HEK293 (cell line): ENCODE measurements around the gene PFAS.
A peak's percentile ranks its signal among the peaks of the same experiment; 100 is the strongest.

Experiments
- ELK4 ChIP-seq: IDR thresholded peaks from 2 replicates; pipeline ENCODE4 v1.6.1; 2011; ENCODE audit warnings: mild to moderate bottlenecking, low read depth, low read length, borderline replicate concordance
- GLIS2 ChIP-seq: fragments of 450-650 bp; formaldehyde crosslinking; IDR thresholded peaks from 2 replicates; pipeline ENCODE4 v1.5.1; 2016; ENCODE audit warnings: missing biosample characterization, missing genetic modification characterization
- HOXD13 ChIP-seq: sonication (generic); formaldehyde crosslinking; IDR thresholded peaks from 2 replicates; pipeline ENCODE4 v1.8.0; 2022; ENCODE audit warnings: missing genetic modification reagents, borderline replicate concordance
- MEIS1 ChIP-seq: sonication (generic); formaldehyde crosslinking; IDR thresholded peaks from 2 replicates; pipeline ENCODE4 v1.8.1; 2022; ENCODE audit warnings: missing genetic modification reagents, mild to moderate bottlenecking, borderline replicate concordance
- MZF1 ChIP-seq: fragments of 450-650 bp; formaldehyde crosslinking; IDR thresholded peaks from 2 replicates; pipeline ENCODE4 v1.5.1; 2017; ENCODE audit warnings: missing biosample characterization, missing genetic modification characterization, borderline replicate concordance
- PBX3 ChIP-seq: sonication (generic); formaldehyde crosslinking; IDR thresholded peaks from 2 replicates; pipeline ENCODE4 v1.8.1; 2022; ENCODE audit warnings: mild to moderate bottlenecking, moderate library complexity, missing genetic modification reagents
- PRDM1 ChIP-seq: fragments of 450-650 bp; formaldehyde crosslinking; IDR thresholded peaks from 2 replicates; pipeline ENCODE4; 2016; ENCODE audit warnings: missing biosample characterization, missing genetic modification characterization
- PRDM10 ChIP-seq: fragments of 450-650 bp; formaldehyde crosslinking; IDR thresholded peaks from 2 replicates; pipeline ENCODE4 v1.5.1; 2016; ENCODE audit warnings: missing biosample characterization, missing genetic modification characterization
- SCRT2 ChIP-seq: fragments of 450-650 bp; formaldehyde crosslinking; IDR thresholded peaks from 2 replicates; pipeline ENCODE4 v1.5.1; 2016; ENCODE audit warnings: missing biosample characterization, missing genetic modification characterization
- SP7 ChIP-seq: fragments of 450-650 bp; formaldehyde crosslinking; IDR thresholded peaks from 2 replicates; pipeline ENCODE4 v1.5.1; 2016; ENCODE audit warnings: missing biosample characterization, missing genetic modification characterization
- YY2 ChIP-seq: fragments of 450-650 bp; formaldehyde crosslinking; IDR thresholded peaks from 2 replicates; pipeline ENCODE4 v1.5.1; 2016; ENCODE audit warnings: missing biosample characterization, missing genetic modification characterization
- ZBTB17 ChIP-seq: fragments of 450-650 bp; formaldehyde crosslinking; IDR thresholded peaks from 2 replicates; pipeline ENCODE4 v1.5.1; 2016; ENCODE audit warnings: missing biosample characterization, missing genetic modification characterization
- ZBTB20 ChIP-seq: fragments of 450-650 bp; formaldehyde crosslinking; IDR thresholded peaks from 2 replicates; pipeline ENCODE4 v1.5.1; 2016; ENCODE audit warnings: missing biosample characterization, missing genetic modification characterization
- ZFHX2 ChIP-seq: fragments of 450-650 bp; formaldehyde crosslinking; conservative IDR thresholded peaks from 2 replicates; pipeline ENCODE4 v1.5.1; 2016; ENCODE audit warnings: missing biosample characterization, missing genetic modification characterization
- ZNF10 ChIP-seq: fragments of 450-650 bp; formaldehyde crosslinking; IDR thresholded peaks from 2 replicates; pipeline ENCODE4 v1.5.1; 2017; ENCODE audit warnings: missing biosample characterization, missing genetic modification characterization
- ZNF121 ChIP-seq: fragments of 450-650 bp; formaldehyde crosslinking; IDR thresholded peaks from 2 replicates; pipeline ENCODE4 v1.5.1; 2016; ENCODE audit warnings: missing biosample characterization, missing genetic modification characterization
- ZNF157 ChIP-seq: fragments of 450-650 bp; formaldehyde crosslinking; IDR thresholded peaks from 2 replicates; pipeline ENCODE4 v1.5.1; 2016; ENCODE audit warnings: missing biosample characterization, missing genetic modification characterization
- ZNF174 ChIP-seq: fragments of 450-650 bp; formaldehyde crosslinking; IDR thresholded peaks from 2 replicates; pipeline ENCODE4 v1.5.0; 2017; ENCODE audit warnings: missing biosample characterization, mild to moderate bottlenecking, missing genetic modification characterization
- ZNF335 ChIP-seq: fragments of 450-650 bp; formaldehyde crosslinking; conservative IDR thresholded peaks from 2 replicates; pipeline ENCODE4 v1.5.1; 2016; ENCODE audit warnings: missing biosample characterization, missing genetic modification characterization
- ZNF341 ChIP-seq: fragments of 450-650 bp; formaldehyde crosslinking; IDR thresholded peaks from 2 replicates; pipeline ENCODE4; 2016; ENCODE audit warnings: low read depth, missing biosample characterization, missing genetic modification characterization
- ZNF362 ChIP-seq: fragments of 450-650 bp; formaldehyde crosslinking; IDR thresholded peaks from 2 replicates; pipeline ENCODE4 v1.5.1; 2016; ENCODE audit warnings: missing biosample characterization, missing genetic modification characterization
- ZNF366 ChIP-seq: fragments of 450-650 bp; formaldehyde crosslinking; conservative IDR thresholded peaks from 2 replicates; pipeline ENCODE4 v1.5.1; 2016; ENCODE audit warnings: missing biosample characterization, missing genetic modification characterization
- ZNF391 ChIP-seq: fragments of 450-650 bp; formaldehyde crosslinking; IDR thresholded peaks from 2 replicates; pipeline ENCODE4 v1.5.1; 2016; ENCODE audit warnings: low read depth, missing biosample characterization, missing genetic modification characterization, borderline replicate concordance
- ZNF433 ChIP-seq: fragments of 450-650 bp; formaldehyde crosslinking; IDR thresholded peaks from 2 replicates; pipeline ENCODE4 v1.5.1; 2016; ENCODE audit warnings: missing biosample characterization, missing genetic modification characterization, low read depth
- ZNF514 ChIP-seq: fragments of 450-650 bp; formaldehyde crosslinking; IDR thresholded peaks from 2 replicates; pipeline ENCODE4 v1.5.1; 2016; ENCODE audit warnings: missing biosample characterization, missing genetic modification characterization
- ZNF544 ChIP-seq: fragments of 450-650 bp; formaldehyde crosslinking; IDR thresholded peaks from 2 replicates; pipeline ENCODE4 v1.5.0; 2017; ENCODE audit warnings: missing biosample characterization, missing genetic modification characterization
- ZNF660 ChIP-seq: fragments of 450-650 bp; IDR thresholded peaks from 2 replicates; pipeline ENCODE4 v1.5.1; 2018; ENCODE audit warnings: missing biosample characterization, mild to moderate bottlenecking, missing genetic modification characterization
- ZNF670 ChIP-seq: fragments of 450-650 bp; formaldehyde crosslinking; IDR thresholded peaks from 2 replicates; pipeline ENCODE4 v1.5.1; 2016; ENCODE audit warnings: missing biosample characterization, missing genetic modification characterization, low read depth
- ZNF692 ChIP-seq: fragments of 450-650 bp; formaldehyde crosslinking; IDR thresholded peaks from 2 replicates; pipeline ENCODE4 v1.5.1; 2016; ENCODE audit warnings: missing biosample characterization, missing genetic modification characterization
- ZNF707 ChIP-seq: fragments of 450-650 bp; formaldehyde crosslinking; IDR thresholded peaks from 2 replicates; pipeline ENCODE4 v1.5.1; 2016; ENCODE audit warnings: missing biosample characterization, missing genetic modification characterization
- ZNF76 ChIP-seq: fragments of 450-650 bp; formaldehyde crosslinking; IDR thresholded peaks from 2 replicates; pipeline ENCODE4; 2016; ENCODE audit warnings: low read depth, missing biosample characterization, missing genetic modification characterization, borderline replicate concordance
- ZNF776 ChIP-seq: fragments of 450-650 bp; formaldehyde crosslinking; IDR thresholded peaks from 2 replicates; pipeline ENCODE4 v1.5.0; 2017; ENCODE audit warnings: missing biosample characterization, missing genetic modification characterization, borderline replicate concordance
- ZNF843 ChIP-seq: fragments of 450-650 bp; formaldehyde crosslinking; IDR thresholded peaks from 2 replicates; pipeline ENCODE4 v1.5.1; 2016; ENCODE audit warnings: missing biosample characterization, missing genetic modification characterization

Gene PFAS

GRCh38 chr17:8226536-8227237 lies 22.4 kb upstream of the PFAS start (continued):
- TF ChIP-seq ZNF514 (tag by site-specific recombination) = no peak
- no peak for TF ChIP-seq GLIS2 (tag by site-specific recombination)
- peak; percentile 11; the same call in 1 of the 2 replicates for TF ChIP-seq ZNF335 (tag by site-specific recombination)
- peak; percentile 98 for TF ChIP-seq ZNF362 (tag by site-specific recombination)
- TF ChIP-seq ELK4 = no peak
- TF ChIP-seq MZF1 (tag by site-specific recombination) = no peak; the same call in 1 of the 2 replicates
- TF ChIP-seq PRDM1 (tag by site-specific recombination) = peak; percentile 73; the same call in 1 of the 2 replicates
- no peak for TF ChIP-seq ZNF174
- TF ChIP-seq ZNF433 (tag by site-specific recombination) = no peak
- no peak for TF ChIP-seq PBX3 (CRISPR knock-in tag)
- peak; percentile 68; the same call in 1 of the 2 replicates for TF ChIP-seq ZNF76 (tag by site-specific recombination)
- no peak for TF ChIP-seq ZNF707 (tag by site-specific recombination)
- TF ChIP-seq ZNF391 = peak; percentile 56; the same call in 1 of the 2 replicates
- TF ChIP-seq ZBTB20 (tag by site-specific recombination) = peak; percentile 37; the same call in 1 of the 2 replicates
- no peak for TF ChIP-seq HOXD13 (CRISPR knock-in tag)
- TF ChIP-seq ZNF660 (tag by site-specific recombination) = peak; percentile 92
- no peak for TF ChIP-seq MEIS1
- TF ChIP-seq PRDM10 = peak; percentile 84
- peak; percentile 76 for TF ChIP-seq SP7
- peak; percentile 54; the same call in 1 of the 2 replicates for TF ChIP-seq ZBTB17
- peak; percentile 60 for TF ChIP-seq ZNF843
- no peak for TF ChIP-seq SCRT2 (tag by site-specific recombination)
- TF ChIP-seq ZNF366 = peak; percentile 85
- no peak for TF ChIP-seq ZNF10 (tag by site-specific recombination)
- TF ChIP-seq ZNF670 (tag by site-specific recombination) = no peak
- no peak for TF ChIP-seq ZNF544 (tag by site-specific recombination)
- TF ChIP-seq YY2 (tag by site-specific recombination) = no peak
- no peak for TF ChIP-seq ZNF121
- no peak for TF ChIP-seq ZNF157 (tag by site-specific recombination)
- TF ChIP-seq ZNF341 = no peak; the same call in 1 of the 2 replicates
- no peak for TF ChIP-seq ZNF776
- peak; percentile 68; the same call in 1 of the 2 replicates for TF ChIP-seq ZNF692 (tag by site-specific recombination)
- peak; percentile 54; the same call in 1 of the 2 replicates for TF ChIP-seq ZFHX2 (tag by site-specific recombination)
